Retinal pigment epithelial cell (primary cell): ENCODE measurements around the gene RNF166.

Experiments used
- DNase-seq: peaks from one replicate; pipeline ENCODE4 v3.0.0-alpha.2; 2010; ENCODE audit warnings: low read depth
- H3K4me3 ChIP-seq: 2 replicates; pipeline ENCODE4 v1.5.1; 2011; ENCODE audit warnings: mild to moderate bottlenecking, low read length, control low read depth, moderate library complexity
- CTCF ChIP-seq: conservative IDR thresholded peaks from 2 replicates; pipeline ENCODE4 v1.5.1; 2011; ENCODE audit warnings: low read depth, low read length, control low read depth, inconsistent platforms

RNF166 gene

DNA sequence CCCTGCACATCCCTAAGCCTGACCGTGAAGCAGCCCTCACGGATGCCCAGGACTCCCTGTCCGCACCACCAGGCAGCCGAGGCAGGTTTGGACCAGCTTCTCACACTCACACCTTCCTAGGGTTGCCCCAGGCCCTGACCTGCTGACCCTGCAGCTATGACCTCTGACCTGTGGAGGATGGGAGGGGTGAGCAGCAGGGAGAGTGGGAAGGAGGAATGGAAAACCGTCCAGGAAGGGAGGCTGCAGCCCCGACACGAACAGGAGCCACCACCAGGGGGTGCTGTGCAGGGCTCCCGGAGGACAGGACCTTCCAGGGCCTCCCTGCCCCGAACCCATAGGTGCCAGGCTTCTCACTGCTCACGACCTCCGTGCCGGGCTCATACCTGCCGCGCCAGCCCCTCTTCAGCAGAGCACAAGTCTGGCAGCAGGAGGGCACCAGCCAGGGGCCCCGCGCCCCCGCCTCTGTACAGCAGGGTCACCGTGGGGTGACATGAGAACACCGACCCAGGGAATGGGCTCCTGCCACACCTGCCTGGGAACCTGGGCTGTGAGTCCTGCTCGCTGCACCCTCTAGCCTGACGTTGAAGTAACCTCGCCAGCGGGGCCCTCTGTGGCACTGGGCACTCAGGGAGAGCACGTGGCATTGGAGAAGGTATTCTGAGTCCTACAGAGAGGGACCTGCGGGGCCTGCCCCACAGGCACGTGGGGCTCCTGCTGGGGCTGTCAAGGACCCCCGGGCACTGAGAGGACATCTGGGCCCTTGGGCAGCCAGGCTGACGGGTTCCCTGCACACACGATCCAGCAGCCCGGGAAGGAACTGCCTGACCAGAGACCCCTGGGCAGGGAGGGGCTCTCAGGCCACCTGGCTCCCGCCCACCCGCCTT lies 37.7 kb upstream of the RNF166 start:
- TF ChIP-seq CTCF, result peak; percentile 88
- DNase-seq, result no peak
- no peak overlapping the region for H3K4me3 ChIP-seq

- TF ChIP-seq CTCF, result no peak
- no peak overlapping the region for H3K4me3 ChIP-seq
These were observed 36.8 kb upstream of the RNF166 start for GRCh38 chr16:88742896-88743605.

DNA sequence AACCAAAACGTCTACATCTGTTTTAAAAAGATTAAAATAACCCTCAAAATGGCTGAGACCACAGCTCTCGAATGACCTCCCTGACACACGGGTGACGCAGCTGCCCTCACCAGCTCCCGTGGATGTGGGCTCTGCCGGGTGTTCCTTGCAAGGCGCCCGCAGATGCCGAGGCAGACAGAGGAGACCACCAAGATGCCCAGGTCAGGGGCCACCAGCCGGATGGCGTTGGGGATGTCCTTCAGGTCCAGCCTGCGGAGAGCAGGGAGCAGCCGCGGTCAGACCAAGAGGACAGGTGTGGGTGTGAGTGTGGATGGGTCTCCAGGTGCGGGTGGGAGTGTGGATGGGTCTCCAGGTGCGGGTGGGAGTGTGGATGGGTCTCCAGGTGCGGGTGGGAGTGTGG lies 35.2 kb upstream of the RNF166 start:
- no peak for DNase-seq
- TF ChIP-seq CTCF, result no peak
- no peak overlapping the region for H3K4me3 ChIP-seq

More at GRCh38 chr16:88742896-88743605, 36.8 kb upstream of the RNF166 start:
- no peak for DNase-seq

GRCh38 chr16:88740727-88741055 lies 34.5 kb upstream of the RNF166 start:
- no peak overlapping the region for H3K4me3 ChIP-seq
- TF ChIP-seq CTCF, result no peak
- DNase-seq, result no peak

- DNase-seq, result no peak
- H3K4me3 ChIP-seq, result no peak overlapping the region
- no peak for TF ChIP-seq CTCF
These were observed 33.9 kb upstream of the RNF166 start for GRCh38 chr16:88739977-88740726.

DNA sequence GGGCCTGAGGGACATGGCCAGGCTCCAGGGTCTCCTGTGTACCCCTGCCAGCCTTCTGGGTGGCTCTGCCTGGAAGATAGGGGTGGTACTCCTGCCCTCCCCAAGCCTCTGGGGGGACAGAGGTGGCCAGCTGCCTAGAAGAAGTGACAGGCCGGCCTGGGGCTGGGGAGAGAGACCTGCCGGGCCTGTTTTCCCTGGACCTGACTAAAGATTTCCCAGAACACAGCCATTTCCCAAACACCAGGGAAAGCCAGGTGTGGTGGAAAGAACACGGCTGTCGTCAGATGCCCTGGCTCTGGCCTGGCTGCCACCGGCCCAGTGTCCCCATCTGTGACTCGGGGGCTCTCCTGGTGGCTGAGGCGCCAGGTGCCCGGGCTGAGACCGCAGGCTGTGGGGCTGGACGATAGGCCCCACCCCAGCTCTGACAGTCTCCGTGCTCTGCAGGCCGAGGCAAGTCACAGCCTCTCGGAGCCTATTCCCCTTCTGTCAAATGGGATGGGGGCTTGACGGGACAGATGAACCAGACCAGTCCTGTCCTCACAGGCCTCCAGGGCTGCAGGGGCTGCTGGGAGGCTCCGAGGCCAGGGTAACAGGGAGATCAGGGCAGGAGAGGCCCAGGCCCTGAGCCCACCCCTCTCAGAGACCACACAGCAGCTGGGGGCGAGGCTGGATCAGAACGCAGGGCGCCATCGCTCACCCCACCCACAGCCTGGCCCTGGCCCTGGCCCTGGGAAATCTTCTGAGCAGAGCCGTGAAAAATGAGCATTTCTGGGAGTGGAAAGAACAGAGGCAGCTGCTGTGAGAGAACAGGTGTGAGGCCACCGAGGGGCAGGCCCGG lies 33.1 kb upstream of the RNF166 start:
- no peak for TF ChIP-seq CTCF
- DNase-seq, result no peak
- no peak overlapping the region for H3K4me3 ChIP-seq
